ENCODE data around the gene SYT7.

Gene SYT7

GRCh38 chr11:61609000-61609979 lies 28.4 kb upstream of the SYT7 start:
- DNase-seq = no peak

DNA sequence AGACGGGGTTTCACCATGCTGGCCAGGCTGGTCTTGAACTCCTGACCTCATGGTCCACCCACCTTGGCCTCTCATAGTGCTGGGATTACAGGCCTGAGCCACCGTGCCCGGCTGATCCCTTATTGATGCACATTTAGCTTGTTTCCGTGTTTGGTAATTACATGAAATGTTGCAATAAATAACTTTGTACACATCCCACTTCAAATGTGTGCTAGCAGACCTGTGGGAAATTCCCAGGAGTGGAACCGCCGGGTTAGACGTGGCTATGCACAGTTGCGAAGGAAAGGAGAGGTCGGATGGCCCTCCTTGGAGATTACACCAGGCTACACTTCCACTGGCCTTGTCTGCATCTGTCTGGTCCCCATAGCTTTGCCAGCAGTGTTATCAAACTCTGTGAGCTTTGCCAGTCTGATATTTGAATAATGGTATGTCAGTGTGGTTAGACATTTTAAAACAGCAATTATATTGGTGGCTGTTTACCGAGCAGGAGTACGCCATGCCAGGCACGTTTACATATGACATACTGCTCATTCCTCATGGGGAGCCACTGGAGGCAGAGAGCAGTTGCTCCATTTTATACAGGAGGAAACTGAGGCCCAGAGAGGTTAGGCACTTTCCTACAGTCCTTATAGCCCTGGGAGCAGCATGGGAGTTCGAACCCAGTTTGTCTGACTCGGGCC lies 27.2 kb upstream of the SYT7 start:
- no peak for DNase-seq

DNA sequence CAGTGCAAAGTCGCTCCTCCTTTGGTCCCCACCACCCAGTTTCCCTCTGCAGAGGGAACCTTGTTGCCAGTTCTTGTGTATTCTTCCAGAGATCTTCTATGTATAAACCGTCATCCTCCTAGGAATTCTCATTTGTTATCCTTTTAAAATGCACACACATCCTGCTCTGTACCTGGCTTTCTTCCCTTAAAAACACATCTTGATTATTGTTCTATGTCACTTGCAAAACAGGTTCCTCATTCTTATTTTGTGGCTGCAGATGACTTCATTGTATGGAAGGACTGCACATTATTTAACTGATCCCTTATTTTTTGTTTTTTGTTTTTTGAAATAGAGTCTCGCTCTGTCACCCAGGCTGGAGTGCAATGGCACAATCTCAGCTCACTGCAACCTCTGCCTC lies 26.6 kb upstream of the SYT7 start:
- DNase-seq = no peak

DNA sequence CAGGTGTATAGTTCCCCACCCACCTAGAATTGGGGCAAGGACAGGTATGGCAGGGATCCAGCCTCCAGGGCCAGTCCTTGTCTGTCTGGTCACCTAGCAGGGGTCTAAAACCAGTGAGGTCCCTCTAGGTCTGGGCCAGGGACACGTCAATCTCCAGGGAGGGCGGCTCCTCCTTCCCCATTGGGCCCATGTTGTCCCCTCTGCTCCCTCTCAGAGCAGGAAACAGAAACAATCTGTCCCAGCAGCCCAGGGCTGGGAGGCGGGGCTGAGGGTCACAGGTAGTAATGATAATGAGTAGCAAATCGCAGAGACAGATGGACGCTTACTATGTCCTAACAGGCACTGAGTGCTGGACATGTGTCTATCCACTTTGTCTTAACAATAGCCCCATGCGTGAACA lies 22.8 kb upstream of the SYT7 start:
- no peak for DNase-seq

DNA sequence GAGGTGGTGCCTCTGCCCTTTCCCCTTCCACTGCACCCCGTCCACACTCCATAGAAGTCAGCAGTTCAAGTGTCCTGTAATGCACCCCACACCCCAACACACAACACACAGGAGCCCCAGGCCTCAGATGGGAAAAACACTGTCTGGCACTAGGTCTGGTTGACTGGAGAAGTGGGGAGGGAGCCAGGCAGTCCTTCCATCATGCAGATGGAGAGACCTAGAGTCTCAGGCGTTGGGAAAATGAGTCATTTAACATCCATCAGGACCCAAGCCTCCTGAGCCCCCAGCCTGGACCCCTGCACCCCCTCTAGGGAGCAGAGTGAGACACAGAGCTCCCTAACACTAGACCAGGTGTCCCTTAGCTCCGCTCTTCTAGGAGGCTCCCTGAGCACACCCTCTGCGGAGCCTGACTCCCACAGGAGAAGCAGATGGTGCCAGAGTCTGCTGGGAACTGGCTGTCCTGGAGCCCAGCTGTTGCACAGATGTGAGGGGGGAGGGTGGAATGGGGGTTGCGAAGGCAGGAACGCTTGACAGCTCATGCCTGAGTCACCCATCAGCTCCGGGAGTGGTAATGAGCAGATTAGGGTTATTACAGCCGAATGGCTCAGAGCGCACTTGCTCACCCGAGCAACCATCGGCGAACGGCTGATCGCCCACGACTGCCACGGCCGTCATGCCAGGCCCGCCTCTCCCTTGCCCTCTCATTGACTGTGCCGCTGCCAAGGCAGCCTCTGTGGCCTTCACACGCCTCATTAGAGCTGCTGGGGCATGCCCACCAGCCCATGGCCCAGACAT lies 22.1 kb upstream of the SYT7 start:
- DNase-seq = no peak

DNA sequence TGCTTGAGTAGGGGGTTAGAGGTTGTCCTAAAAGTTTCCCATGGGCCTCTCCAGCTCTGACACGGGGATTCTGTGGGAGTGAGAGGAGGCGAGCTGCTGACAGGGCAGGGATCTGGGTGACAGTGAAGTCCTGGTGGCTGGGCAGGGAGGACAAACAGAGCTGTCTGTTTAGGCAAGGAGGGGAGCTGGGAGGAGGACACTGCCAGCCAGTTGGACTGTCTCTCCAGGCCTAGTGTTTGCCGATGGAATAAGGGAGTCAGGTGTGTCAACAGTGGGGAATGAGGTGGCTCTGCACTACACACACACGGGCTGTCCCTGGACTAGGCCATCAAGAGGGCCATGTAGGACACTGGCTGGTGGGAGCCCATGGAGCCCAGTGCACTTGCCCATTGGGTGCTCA lies 20.6 kb upstream of the SYT7 start:
- no peak for DNase-seq

GRCh38 chr11:61599968-61600710 lies 19.3 kb upstream of the SYT7 start:
- no peak for DNase-seq

GRCh38 chr11:61598886-61599868 lies 18.3 kb upstream of the SYT7 start:
- no peak for DNase-seq

- DNase-seq = no peak
These were observed 17.5 kb upstream of the SYT7 start for GRCh38 chr11:61598374-61598773.

GRCh38 chr11:61596990-61597389 lies 16.1 kb upstream of the SYT7 start:
- DNase-seq = no peak

GRCh38 chr11:61596542-61596941 lies 15.7 kb upstream of the SYT7 start:
- no peak for DNase-seq

DNA sequence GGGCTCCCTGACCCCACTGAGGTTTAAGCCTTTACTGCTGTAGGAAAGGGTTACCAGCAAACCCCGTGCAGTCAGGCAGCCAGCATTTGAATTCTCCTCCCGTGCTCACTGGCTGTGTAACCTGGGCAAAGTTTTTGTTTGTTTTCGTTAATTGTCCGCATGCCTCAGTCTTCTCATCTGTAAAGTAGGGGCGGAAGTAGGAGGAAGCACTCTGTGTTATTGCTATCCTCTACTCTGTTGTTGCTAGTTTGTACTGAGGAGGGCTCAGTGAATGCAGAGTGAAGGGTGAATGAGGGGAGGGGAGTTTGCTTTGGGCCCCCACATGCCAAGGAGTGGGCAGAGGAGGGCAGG lies 14.0 kb upstream of the SYT7 start:
- no peak for DNase-seq

DNA sequence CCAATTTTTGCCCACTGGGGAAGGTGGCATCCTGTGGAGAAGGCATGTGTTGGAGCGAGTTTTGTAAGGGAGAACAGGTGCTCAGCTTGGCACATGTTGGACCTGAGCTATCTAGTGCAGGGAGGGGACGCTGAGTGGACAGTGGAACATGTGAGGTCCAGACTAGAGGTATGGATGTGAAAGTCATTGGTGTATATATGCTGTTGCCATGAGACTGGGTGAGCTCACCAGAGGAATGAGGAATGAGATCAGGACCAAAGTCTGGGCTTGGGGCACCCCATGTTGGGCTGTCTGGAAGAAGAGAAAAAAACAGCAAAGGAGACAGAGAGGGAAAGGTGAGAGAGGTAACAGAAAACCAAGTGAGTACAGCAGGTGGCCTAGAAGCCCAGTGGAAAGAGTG lies 12.3 kb upstream of the SYT7 start:
- no peak for DNase-seq

DNA sequence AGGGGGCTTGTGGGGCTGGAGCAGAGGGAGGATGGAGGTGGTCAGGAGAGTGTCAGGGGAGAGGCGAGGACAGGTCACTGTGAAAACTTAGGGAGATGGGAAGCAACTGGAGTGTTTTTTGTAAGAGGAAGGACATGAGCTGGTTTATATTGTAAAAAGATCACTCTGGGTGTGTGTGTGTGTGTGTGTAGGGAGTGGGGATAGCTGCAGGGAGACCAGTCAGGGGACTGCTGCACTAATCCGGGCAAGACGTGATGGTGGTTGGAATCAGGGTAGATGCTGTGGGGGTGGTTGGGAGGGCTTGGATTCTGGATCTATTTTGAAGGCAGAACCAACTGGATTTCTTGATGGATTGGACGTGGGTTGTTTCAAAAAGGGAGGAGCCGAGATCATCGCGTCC lies 11.3 kb upstream of the SYT7 start:
- DNase-seq = no peak

GRCh38 chr11:61589961-61590360 lies 9.1 kb upstream of the SYT7 start:
- DNase-seq = no peak

- peak in 1 of 2 experiments; percentile 9 for DNase-seq
These were observed 7.9 kb upstream of the SYT7 start for GRCh38 chr11:61588728-61589191.

DNA sequence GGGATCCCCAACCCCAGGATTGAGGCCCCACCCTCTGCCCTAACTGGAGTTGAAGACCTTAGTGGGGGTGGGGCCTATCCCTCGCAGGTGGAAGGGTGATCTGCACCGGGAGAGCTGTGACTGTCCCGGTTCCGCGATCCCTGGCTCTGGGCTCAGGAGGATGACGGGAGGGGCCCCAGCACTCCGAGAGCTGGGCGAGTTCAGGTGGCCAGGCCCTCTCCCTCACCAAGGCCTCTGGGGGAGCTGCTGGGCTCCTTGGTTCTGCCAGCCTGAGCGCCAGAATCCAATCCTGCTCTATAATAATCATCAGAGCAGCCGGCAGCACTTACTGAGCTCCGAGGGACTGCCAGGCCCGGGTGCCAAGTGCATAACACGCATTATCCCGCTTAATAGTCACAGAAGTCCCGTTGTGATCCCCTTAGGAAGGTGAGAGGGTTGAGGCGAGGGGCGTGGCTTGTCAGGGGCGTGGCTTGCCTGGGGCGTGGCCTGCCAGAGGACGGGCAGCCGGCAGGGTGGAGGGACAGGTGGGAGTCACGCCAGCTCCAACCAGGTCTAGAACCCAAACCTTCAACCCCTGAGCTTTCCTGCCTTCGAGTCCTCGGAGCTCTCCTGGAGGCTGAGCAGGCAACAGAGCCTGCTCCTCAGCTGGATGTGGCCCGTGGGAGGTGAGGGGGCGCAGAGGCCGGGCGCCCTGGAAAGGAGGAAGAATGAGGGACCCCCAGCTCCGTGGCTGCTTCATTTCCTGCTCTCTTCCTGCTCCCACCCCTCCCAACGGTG lies 7.3 kb upstream of the SYT7 start:
- DNase-seq = peak; percentile 51 to 59

- DNase-seq = peak; percentile 16 to 25
These were observed 6.7 kb upstream of the SYT7 start for GRCh38 chr11:61587541-61587941.

DNA sequence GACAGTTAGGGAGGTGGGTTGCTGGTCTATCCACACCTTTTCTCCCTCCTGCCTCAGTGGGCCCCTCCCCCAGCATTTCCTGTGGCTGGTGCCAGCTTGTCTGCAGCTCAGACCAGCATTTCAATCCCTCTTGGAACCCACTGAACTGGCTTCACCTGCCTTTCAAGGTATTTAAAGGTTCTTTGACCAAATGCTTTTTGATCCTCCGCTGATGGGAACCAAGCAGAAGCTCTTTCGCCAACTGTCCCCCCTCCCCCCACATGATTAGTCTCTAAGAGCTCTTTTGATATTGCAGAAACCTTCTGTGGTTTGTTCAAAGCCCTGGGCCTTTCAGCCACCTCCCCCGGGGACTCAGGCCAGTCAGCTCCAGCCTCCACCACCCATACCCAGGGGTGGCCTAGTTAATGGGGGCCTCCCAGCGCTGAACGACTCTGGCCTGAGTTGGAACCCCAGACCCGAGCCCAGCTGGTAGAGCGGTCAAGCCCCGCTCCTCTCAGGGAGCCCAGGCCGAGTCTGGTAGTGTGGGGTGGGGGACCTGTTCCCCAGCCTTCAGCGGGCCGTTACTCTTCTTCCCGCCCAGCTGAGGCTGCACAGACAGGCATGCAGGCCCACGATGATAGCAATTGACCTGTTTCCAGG lies 6.0 kb upstream of the SYT7 start:
- no peak for DNase-seq

- DNase-seq = no peak
These were observed 4.2 kb upstream of the SYT7 start for GRCh38 chr11:61585115-61585514.
